ENCODE measurements around the gene RBPJL.

RBPJL gene

DNA sequence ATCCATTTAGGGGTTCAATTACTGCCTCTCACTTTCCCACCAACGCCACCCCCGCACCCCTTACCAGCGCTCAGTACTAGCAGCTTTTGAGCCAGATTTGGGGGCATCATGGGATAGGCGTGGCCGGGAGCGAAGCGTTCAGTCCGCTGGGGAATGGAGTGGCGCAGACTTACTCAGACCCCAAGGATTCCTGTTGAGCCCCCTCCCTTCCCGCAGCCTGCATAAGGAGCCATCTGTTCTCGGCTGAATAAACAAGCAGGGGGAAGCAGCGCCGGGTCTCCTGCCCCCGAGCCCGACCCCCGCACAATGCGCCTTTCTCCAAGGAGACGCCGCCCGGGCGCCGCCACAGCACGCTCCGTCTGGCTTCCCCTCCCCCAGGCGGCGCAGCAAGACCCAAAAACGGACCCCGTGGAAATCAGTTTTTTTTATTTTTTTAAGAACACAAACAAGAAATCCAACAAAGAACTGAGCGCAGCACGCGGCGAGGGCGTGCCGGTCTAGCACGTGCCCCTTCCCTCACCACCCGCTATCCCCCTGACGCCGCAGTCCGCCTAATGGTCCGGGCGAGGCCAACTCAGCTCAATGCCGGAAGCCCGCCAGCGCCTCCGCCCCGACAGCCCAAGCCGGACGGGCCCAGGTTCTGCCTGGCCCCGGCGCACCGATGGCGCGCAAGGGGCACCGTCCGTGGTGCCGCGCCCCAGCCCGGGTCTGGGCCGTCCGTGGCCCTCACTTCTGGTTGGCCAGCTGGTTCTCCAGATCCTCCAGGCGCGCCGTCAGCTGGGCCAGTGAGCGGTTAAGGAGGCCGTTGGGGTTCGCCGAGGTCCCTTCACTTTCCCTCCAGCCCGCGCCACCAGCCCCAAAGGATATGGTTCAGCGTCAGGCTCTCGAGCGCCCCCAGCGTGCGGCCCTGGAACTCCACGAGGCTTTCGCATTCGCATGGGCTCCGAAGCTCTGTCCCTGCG lies 13.3 kb upstream of the RBPJL start:
- peak; percentile 92 for DNase-seq (ENCODE audit: low spot score)

DNA sequence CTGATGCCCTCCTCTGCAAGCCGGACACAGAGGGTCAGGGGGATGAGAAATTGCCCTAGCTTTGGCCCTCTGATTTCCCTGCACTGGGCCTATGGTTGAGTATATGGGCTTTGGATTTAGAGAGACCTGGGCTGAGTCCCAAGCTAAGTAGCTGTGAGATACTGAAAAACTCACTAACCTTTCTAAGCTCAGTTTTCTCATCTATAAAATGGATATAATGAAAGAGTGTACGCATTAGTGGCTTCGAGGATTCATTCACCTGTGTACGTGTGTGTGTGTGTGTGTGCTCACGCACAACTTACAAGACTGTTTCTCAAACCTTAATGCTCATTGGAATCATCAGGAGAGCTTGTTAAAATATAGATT lies 12.7 kb upstream of the RBPJL start:
- no peak for DNase-seq (ENCODE audit: low spot score)

DNA sequence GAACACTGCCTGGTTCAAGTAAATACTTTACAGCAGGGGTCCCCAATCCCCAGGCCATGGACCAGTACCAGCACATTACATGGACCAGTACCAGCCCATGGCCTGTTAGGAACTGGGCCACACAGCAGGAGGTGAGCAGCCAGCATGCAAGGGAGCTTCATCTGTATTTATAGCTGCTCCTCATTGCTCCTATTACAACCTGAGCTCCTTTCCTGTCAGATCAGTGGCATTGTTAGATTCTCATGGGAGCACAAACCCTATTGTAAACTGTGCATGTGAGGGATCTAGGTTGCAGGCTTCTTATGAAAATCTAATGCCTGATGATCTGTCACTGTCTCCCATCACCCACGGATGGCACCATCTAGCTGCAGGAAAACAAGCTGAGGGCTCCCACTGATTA lies 12.0 kb upstream of the RBPJL start:
- no peak for DNase-seq (ENCODE audit: low spot score)

DNA sequence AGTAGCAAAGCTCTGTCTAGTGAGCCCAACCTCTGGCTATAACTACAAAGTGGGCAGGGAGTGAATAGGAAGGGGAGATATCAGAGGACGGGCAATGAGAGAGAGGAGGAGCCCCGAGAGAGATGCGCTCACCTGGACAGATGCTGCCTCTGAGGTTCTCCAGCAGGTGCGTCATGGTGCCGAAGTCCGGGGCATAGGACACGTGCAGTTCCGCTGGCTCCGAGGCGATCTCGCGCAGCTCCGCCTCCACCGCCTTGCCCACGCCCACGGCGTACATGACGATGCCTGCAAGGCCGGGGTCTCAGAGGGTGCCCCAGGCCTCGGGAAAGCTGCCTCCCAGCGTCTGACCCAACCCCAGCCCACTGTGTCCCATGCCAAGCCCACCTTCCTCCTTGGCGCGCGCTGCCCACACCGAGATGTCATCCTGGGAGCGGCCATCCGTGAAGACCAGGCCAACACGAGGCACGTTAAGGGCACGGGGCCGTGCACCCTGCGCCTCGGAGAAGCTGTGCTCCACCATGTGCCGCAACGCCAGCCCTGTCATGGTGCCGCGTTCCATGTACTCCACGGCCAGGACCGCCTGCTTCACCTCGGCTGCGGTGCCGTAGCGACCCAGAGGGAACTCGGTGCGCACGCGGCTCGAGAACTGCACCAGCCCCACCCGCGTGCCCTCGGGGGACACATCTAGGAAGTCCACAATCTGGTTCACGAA lies 8.7 kb upstream of the RBPJL start:
- DNase-seq (ENCODE audit: low spot score): no peak

DNA sequence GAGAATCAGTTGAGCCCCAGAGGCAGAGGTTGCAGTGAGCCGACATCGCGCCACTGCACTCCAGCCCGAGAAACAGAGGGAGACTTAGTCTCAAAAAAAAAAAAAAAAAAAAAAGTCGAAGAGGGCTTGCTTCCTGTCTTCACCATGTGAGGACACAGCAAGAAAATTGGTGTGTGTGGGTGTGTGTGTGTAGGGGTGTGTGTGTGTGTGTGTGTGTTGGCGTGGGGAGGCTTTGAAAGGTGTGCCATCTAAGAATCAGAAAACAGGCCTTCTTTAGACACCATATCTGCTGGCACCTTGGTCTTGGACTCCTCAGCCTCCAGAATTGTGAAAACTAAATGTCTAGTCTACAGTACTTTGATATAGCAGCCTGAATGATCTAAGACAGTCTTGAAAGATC lies 6.9 kb upstream of the RBPJL start:
- DNase-seq (ENCODE audit: low spot score): no peak

DNA sequence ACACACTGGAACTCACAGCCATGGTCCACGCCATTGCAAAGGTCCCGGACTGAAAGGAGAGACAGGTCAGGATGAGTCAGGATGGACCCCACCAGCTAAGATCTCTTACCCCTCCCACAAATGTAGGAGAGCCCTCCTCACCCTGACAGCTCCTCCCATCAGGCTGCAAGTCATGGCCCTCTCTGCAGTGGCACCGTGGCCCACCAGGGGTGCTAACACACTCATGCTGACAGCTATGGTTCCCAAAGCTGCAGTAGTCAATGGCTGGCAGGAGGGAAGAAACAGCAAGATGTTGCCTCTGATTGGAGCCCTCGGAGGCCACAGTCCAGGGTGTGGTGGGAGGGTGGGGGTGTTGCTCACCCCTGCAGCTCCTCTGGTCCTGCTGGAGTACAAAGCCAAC lies 5.7 kb upstream of the RBPJL start:
- DNase-seq (ENCODE audit: low spot score): peak; percentile 73

DNA sequence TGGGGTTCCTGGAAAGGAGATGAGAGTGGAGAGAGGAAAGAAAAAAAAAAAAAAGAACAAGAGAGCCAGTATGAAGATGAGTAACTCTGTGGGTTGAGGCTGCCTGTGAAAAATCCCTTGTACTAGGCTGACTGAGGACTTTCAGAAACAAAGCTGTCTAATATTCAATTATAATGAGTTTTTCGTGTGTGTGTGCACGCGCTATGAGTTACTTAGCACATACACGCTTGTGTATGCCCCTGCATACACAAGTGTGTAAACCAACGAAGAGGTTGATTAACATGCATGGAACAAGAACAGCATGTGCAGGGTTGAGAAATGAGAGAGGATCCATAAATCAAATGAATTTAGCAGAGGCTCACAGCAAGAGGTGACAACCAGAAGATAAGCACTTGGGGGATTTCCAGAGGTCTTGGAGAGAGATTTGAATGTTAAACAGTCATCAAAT lies 4.8 kb upstream of the RBPJL start:
- DNase-seq (ENCODE audit: low spot score): no peak

DNA sequence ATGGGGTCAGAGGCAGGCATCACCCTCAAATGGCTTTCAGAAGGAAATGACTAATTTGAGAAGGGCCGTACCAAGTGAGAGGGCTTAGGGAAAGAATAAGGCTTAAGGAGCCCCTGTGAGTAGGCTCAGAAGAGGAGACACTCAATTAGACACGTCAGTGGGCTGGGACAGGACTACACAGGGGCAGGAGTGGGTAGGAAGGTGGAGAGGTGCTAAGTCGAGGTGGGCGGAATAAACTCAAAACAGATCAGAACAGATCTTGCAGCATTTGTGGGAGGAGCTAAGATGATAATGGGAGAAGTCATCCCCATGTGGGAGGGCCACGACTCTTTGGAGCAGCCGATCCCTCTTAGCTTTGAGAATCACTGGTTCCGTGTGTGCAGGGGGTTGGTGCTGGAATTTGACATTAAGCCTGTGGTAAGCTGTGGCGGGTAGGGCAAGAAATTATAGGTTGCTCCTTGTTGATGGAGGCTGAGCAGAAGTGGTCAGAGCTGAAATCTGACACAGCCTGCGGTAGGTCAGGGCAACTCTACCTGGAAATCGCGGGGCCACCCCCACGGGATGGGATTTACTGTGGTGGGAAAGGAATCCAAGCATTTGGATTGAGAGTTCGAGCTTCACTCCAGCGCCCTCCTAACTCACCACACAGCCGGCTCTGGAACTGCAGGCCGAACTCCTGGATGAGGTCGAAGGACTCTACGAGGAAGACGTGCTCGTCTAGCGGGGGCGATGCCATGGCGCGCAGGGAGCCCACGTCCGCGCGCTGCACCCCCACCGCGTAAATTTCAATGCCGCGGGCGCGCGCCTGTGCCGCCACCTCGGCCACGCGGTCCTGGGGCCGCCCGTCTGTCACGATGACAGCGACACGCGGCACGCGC lies 2.8 kb upstream of the RBPJL start:
- DNase-seq (ENCODE audit: low spot score): no peak

DNA sequence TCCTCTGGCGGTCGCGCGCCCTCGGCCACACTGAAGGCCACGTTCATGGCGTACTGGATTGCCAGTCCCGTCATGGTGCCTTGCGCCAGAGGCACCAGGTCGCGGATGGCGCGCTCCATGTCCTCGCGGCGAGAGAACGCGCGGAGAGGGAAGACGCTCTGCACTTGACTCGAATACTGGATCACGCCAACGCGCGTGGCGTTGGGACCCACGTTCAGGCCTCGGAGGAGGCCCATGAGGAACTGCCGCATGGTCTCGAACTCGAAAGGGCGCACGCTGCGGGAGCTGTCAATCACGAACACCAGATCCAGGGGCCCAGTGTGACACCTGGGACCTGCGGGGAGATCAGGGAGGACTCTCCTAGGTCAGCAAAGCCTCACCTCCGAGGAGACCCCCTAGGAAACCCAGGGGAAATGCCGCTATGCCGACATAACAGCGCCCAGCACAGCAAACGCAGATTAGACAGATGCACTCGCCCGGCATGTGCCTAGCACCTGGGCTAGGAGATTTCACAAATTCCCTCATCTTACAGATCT lies 2.1 kb upstream of the RBPJL start:
- no peak for DNase-seq (ENCODE audit: low spot score)

DNA sequence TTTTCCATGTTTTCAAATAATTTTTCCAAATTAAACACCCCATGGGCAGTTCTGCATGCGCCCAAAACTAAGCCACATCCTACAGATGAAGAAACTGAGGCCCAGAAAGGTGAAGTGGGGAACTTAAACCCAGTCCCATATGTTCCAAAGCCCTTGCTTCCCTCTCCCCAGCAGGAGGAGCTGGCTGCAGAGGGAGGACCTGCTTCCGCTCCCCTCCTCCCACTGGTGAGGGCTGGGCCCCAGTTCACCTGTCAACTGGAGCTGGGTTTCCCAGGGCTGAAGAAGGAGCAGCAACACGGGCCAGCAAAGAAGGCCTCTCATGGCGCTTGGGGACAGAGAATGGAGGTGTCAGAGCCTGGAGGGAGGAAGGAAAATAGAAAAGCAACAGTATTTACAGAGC lies 1.4 kb upstream of the RBPJL start:
- DNase-seq (ENCODE audit: low spot score): no peak

DNA sequence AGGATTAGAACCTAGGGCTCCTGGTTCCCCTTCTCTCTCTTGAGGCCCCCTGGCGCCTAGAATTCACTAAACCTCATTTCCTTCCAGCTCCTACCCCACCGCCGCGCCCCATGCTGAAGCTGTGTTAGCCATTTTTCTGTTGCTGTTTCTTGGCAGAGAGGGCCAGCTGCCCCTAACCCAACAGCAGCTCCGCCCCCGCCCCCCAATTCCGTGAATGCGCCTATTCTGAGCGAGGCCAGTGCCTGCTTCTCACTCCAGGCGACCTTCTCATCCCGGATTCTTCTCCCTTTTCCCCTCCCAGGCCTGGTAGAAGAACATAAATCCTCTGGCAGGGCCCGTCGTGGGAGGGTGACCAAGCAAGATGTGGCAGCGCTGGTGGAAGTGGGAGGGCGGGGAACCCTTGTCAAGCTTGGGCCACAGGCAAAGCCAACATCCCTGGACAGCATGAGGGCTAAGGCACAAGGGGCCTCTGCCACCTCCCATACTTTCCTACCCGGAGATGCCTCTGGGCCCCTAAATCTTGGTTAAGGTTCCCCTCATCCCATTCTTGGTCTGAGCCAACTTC lies 518 bp downstream of the RBPJL start:
- no peak for DNase-seq (ENCODE audit: low spot score)

DNA sequence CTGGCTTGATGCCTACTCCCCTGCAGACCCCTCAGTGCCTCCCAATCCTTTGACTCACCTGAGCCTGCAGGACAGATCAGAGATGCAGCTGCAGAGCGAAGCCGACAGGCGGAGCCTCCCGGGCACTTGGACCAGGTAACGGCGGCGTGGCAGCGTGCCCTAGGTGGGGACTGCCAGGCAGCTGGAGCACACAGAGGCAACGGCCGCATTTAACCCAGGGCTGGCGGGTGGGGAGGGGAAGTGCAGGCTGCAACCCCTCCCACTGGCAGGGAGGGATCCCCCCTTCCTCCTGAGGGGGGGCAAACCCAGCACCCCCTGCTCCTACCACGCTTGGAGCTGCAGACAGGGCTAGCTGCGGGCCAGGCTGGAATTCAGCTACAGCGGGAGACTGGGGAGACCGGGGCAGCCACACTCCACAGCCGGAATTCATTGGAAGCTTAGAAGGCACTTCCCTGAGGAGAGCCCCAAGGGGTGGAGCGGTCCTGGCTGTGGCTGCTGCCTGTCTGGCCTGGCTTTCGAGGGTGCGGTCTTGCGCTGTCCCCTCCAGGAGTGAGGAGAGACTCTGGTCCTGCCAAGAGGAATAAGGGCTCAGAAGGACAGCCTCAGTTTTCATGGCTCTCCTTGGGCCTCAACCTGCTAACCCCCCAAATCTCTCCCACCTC lies 1.6 kb downstream of the RBPJL start, which contains the start of gene MATN4:
Gene MATN4, minus strand, starts transcription at position 183 of the 662 bp plus-strand sequence. CDS start 2,717 bp downstream, outside the sequence.
- DNase-seq (ENCODE audit: low spot score): no peak

DNA sequence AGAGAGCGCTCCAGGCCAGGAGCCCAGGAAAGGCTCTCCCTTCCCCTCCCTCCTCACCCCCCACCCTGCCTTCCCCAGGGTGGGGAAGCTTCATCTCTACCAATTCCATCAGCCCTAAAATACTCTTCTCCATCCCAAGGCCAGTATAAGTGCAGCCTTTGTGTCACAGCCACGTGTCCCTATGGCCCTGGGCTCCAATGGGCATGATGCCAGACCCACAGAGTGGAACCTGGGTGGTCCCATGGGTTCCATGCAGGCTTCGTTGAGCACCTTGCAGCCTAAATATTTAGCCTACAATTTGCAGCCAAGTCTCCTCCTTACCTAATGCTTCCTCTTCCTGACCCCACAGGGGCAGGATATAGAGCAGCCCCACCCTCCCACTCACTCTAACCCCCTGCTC lies 2.4 kb downstream of the RBPJL start:
- no peak for DNase-seq (ENCODE audit: low spot score)

DNA sequence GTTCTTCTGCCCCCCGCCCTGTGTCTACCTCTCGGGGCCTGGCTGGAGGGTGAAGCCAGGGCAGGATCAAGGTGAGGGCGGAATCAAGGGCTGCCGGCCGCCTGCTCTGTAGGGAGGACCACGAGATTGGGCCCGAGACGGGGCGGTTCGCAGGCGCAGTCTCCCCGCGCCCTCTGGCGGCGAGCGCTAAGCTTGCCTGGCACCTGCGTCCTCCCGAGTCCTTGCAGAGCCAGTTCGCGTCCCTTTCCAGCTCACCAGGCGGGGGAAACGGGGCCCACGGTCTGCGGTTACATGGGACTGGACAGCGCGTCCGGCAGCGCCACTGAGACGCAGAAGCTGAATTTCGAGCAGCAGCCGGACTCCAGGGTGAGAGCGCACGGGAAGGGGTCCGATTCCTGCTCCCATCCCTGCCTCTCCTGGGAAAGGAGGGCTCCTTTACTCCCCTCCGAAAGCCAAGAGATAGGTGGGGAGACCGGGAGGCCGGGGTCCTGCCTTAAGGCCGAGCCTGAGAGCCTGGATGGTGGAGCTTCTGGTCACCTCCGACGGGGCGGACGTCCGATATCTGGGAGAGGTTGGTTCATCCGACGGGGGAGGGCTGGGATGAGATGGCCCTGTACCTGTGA lies 5.1 kb downstream of the RBPJL start:
- peak; percentile 86 for DNase-seq (ENCODE audit: low spot score)

DNA sequence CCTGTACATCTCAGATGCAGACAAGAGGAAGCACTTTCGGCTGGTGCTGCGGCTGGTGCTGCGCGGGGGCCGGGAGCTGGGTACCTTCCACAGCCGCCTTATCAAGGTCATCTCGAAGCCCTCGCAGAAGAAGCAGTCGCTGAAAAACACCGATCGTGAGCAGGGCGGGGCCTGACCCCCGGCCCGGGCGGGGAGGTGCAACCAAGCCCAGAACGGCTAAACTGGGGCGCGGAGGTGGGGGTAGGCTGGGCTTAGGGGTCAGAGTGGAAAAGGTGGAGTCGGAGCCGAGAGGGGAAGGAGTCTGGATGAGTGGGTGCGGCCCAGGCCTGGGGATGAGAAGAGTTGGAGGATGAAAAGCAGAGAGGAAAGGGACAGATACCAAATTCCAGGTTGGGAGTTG lies 5.6 kb downstream of the RBPJL start:
- no peak for DNase-seq (ENCODE audit: low spot score)

DNA sequence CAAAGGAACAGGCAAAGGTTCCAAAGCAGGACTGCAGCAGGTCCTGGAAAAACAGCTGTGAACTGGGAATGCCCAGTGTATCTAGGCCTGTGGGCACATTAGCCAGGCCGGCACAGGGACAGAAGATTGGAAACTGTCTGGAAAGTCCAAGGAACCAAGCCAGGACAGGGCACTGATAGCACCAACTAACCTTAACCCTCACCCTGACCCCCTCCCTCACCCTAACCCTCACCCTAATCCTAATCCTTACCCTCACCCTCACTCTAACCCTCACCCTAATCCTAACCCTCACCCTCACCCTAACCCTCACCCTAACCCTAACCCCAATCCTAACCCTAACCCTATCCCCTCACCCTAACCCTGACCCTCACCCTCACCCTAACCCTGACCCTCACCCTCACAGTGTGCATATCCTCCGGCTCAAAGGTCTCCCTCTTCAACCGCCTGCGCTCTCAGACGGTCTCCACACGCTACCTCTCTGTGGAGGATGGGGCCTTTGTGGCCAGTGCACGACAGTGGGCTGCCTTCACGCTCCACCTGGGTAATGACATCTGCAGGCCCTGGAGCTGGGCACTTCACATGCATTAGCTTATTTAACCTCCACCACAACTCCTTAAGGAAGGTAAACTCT lies 6.5 kb downstream of the RBPJL start:
- DNase-seq (ENCODE audit: low spot score): no peak

DNA sequence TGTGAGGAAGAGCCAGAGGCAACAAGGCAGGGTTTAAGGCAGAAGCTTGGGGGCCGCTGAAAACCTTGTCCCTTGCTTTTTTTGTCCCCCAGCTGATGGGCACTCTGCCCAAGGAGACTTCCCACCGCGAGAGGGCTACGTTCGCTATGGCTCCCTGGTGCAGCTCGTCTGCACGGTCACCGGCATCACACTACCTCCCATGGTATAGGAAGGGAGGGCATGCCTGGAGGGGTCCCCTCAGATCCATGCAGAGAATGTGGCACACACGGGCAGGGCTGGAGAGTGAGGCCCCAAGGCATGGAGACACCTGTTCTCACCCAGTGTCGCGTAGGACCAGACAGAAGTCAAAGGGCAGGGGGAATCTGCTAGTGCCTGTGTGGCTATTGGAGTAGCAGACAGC lies 7.3 kb downstream of the RBPJL start:
- DNase-seq (ENCODE audit: low spot score): no peak

DNA sequence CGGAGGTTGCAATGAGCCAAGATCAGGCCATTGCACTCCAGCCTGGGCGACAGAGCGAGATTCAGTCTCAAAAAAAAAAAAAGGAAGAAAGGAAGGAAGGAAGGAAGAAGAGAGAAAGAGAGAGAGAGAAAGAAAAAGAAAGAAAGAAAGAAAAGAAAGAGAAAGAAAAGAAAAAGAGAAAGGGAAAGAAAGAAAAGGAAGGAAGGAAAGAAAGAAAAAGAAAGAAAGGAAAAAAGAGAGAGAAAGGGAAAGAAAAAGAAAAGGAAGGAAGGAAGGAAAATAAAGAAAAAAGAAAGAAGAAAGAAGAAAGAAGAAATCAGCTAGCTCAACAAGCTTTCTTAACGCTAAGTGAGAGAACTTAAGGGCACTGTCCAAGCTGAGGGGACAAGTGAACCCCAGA lies 9.0 kb downstream of the RBPJL start:
- no peak for DNase-seq (ENCODE audit: low spot score)

DNA sequence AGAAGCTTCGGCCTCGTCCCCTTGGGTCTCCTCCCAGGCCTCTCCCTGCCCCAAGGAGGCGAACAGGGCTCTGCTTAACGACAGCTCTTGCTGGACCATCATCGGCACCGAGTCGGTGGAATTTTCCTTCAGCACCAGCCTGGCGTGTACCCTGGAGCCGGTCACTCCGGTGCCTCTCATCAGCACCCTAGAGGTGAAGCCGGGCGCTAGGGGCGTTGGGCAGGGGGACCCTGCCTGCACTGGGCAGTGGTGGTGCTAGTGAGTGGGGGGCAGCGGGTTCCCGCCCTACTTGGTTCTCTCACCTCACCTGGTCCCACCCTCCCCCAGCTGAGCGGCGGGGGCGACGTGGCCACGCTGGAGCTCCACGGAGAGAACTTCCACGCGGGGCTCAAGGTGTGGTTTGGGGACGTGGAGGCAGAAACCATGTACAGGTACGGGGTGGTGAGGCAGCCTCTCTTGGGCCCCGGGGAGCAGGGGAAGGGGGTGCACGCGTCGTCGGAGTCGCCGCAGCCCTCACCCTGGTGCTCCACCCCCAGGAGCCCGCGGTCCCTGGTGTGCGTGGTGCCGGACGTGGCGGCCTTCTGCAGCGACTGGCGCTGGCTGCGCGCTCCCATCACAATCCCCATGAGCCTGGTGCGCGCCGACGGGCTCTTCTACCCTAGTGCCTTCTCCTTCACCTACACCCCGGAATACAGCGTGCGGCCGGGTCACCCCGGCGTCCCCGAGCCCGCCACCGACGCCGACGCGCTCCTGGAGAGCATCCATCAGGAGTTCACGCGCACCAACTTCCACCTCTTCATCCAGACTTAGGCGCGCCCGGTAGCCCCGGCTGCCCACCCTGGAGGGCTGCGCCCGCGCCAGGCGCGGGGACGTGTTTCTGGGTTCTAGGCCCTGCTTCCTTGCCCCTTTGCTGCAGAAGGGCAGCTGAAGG lies 9.8 kb downstream of the RBPJL start:
- DNase-seq (ENCODE audit: low spot score): no peak
